Ascending aorta (tissue), 2 donors: Measurements from ENCODE around the gene CYB561A3. TPM values are rescaled to one million over a fixed set of nuclear protein-coding genes. Genes with fewer than 3 reads are reported as not detected.

Experiments used
- DNase-seq, 2 donors: peaks; one replicate each; pipeline ENCODE4 v3.0.0-alpha.2; 2019; ENCODE audit warnings: low spot score in 2 of 2
- H3K27ac ChIP-seq, 2 donors: fragments of 200-600 bp; sonication (generic); one replicate each; pipeline ENCODE4 v1.5.1; 2016 to 2017; ENCODE audit warnings: mild to moderate bottlenecking in 1 of 2
- H3K27me3 ChIP-seq: fragments of 200-600 bp; sonication (generic); one replicate; pipeline ENCODE4 v1.5.1; 2017
- H3K36me3 ChIP-seq, 2 donors: fragments of 200-600 bp; sonication (generic); one replicate each; pipeline ENCODE4 v1.5.1; 2016
- H3K4me1 ChIP-seq, 2 donors: fragments of 200-600 bp; sonication (generic); one replicate each; pipeline ENCODE4 v1.5.1; 2016 to 2017; ENCODE audit warnings: mild to moderate bottlenecking in 1 of 2
- H3K4me3 ChIP-seq, 2 donors: fragments of 200-600 bp; sonication (generic); one replicate each; pipeline ENCODE4 v1.5.1; 2016 to 2017; ENCODE audit warnings: mild to moderate bottlenecking in 1 of 2
- H3K9me3 ChIP-seq, 2 donors: fragments of 200-600 bp; sonication (generic); one replicate each; pipeline ENCODE4 v1.5.1; 2016
- CTCF ChIP-seq, 3 experiments: fragments of 200-600 bp in 2 of 3; fragments of 450-650 bp in 1 of 3; sonication (generic) in 2 of 3; IDR thresholded peaks; one replicate each; pipeline ENCODE4 v1.5.1; 2016 to 2019; ENCODE audit warnings: antibody characterized with exemption in 3 of 3, mild to moderate bottlenecking in 1 of 3, moderate library complexity in 1 of 3
- intact Hi-C: fragments of 100-400 bp; cut with DNase I; formaldehyde crosslinking; loops from one replicate; pipeline ENCODE4 v1.15.1; 2023
- total RNA-seq: library from RNA; depleted of rRNA; stranded (reverse); fragments of >200 nt; gene quantifications from one replicate; pipeline ENCODE4 v1.1.0, GENCODE V29; 2016

Gene CYB561A3
- total RNA-seq, 1 donor from 2014 or later, result 215 TPM

DNA sequence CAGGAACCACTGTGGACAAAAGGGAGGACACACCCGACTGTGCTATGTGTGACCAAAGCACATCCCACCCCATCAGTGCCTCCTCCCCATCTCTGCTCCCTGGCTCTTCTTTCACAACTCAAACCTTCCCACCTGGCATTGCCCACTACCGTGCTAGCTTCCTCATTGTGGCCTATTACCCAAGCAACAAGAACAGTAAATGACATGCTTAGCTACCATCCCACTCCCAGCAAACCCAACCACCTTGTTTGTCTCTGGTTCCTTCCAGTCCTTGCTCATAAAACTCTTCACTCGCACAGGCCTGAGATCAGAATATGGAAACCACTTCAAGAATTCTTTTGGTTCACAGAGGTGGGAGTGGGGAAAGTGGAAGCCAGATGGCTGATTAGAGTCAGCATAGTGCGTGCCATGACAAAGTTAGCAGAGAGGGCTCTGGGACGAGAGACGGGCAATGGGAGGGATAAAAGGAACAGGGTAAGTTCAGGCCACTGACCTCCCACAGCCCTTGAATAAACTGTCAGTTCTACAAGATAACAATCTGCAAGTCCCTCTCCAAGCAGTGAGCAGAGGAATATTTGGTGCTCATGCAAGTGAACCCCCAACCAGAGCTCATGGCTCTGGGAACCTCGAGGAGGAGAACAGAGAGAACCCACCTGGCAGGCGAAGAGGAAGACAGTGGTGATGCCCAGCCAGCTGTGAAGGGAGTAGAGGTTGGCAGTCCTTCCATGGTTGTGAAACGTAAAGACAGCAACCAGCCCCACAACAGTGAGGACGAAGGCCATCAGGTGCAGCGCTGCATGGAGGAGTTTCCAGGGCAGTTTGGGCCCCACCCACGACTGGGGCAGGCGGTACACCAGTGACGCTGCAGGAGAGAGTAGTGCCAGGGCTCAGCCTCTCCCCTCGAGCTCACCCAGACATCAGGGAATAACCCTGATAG lies 8.3 kb downstream of the CYB561A3 start:
- intact Hi-C loops, result no loop called here
- DNase-seq, result no peak
- H3K4me1 ChIP-seq, result no peaks in the 10 kb centered on the region
- H3K4me3 ChIP-seq, result no peak overlapping the region
- no peaks in the 10 kb centered on the region for H3K9me3 ChIP-seq
- no peaks in the 10 kb centered on the region for H3K27me3 ChIP-seq
- H3K36me3 ChIP-seq, result peaks cover 52 to 74% of the 10 kb centered on the region in 2 donors
- no peak for TF ChIP-seq CTCF (IDR thresholded peaks at IDR 0.05)
- H3K27ac ChIP-seq, result no peak overlapping the region

- H3K27ac ChIP-seq, result no peak overlapping the region
- no peaks in the 10 kb centered on the region for H3K27me3 ChIP-seq
- no peak overlapping the region for H3K4me3 ChIP-seq
- no peak for DNase-seq
- H3K9me3 ChIP-seq, result no peaks in the 10 kb centered on the region
- TF ChIP-seq CTCF (IDR thresholded peaks at IDR 0.05), result no peak
- H3K36me3 ChIP-seq, result peaks cover 52 to 79% of the 10 kb centered on the region in 2 donors
- H3K4me1 ChIP-seq, result no peaks in the 10 kb centered on the region
- intact Hi-C loops, result no loop called here
These were observed 9.6 kb downstream of the CYB561A3 start for GRCh38 chr11:61352038-61352437.

DNA sequence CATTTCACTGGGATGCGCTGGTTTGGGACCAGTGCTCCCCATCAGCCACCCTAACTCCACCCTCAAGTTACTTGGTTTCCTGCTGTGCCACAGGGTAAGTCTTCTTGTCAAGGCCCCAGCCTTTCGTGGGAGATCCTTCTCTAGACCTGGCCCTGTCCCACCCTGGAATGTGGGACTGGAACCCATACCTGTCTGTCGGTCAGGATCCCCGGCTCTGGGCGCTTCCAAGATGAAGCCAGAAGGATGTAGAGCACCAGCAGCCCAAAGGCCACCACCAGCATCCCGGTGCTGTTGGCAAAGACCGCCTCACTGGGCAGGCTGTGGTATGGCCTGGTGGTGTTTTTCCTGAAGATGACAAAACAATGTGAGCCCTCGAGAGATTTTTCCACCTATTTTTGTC lies 10.9 kb downstream of the CYB561A3 start:
- no peaks in the 10 kb centered on the region for H3K9me3 ChIP-seq
- intact Hi-C loops, result no loop called here
- no peaks in the 10 kb centered on the region for H3K4me1 ChIP-seq
- no peak overlapping the region for H3K4me3 ChIP-seq
- peaks cover 49 to 70% of the 10 kb centered on the region in 2 donors for H3K36me3 ChIP-seq
- no peaks in the 10 kb centered on the region for H3K27me3 ChIP-seq
- DNase-seq, result no peak
- H3K27ac ChIP-seq, result no peak overlapping the region
- TF ChIP-seq CTCF (IDR thresholded peaks at IDR 0.05), result no peak

DNA sequence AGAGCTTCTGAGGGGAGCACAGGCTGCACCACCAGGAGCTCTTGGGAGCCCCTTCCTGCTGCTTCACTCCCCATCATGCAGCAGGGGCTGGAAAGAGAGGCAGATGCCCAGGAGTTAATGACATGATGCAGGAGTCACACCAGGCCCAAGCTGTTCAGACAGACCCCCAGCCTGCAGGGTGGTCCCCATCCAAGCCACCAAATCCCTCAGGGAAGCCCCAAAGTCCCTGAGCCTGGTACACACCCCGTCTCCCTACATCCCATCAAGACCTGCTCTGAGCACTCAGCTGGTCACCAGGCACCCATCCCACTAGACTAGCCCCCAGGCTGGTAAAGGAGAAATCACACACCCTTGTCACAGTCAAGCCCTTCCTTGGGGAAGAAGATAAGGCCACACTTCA lies 11.3 kb downstream of the CYB561A3 start:
- intact Hi-C loops, result no loop called here
- no peaks in the 10 kb centered on the region for H3K9me3 ChIP-seq
- H3K4me3 ChIP-seq, result no peak overlapping the region
- H3K36me3 ChIP-seq, result peaks cover 49 to 69% of the 10 kb centered on the region in 2 donors
- TF ChIP-seq CTCF (IDR thresholded peaks at IDR 0.05), result no peak
- DNase-seq, result no peak
- H3K27me3 ChIP-seq, result no peaks in the 10 kb centered on the region
- H3K4me1 ChIP-seq, result no peaks in the 10 kb centered on the region
- H3K27ac ChIP-seq, result no peak overlapping the region

- no peak for DNase-seq
- no peak for TF ChIP-seq CTCF (IDR thresholded peaks at IDR 0.05)
- intact Hi-C loops, result no loop called here
These were observed 11.8 kb downstream of the CYB561A3 start for GRCh38 chr11:61349916-61350315.

More at GRCh38 chr11:61349916-61350315, 11.8 kb downstream of the CYB561A3 start:
- Histone ChIP-seq H3K27ac (no peak overlapping the region), H3K4me1 (no peaks in the 10 kb centered on the region), H3K9me3 (no peaks in the 10 kb centered on the region), H3K27me3 (no peaks in the 10 kb centered on the region), H3K4me3 (no peak overlapping the region), H3K36me3 (peaks cover 49 to 65% of the 10 kb centered on the region in 2 donors)
